Thyroid gland (tissue), 4 donors: ENCODE results near the gene UBAC1. TPM values are rescaled to one million over a fixed set of nuclear protein-coding genes. Genes with fewer than 3 reads are reported as not detected.

Experiments
- DNase-seq, 2 donors: peaks; one replicate each; pipeline ENCODE4 v3.0.0-alpha.2; 2019
- H3K27ac ChIP-seq, 3 donors: fragments of 200-600 bp; sonication (generic); 1 replicate in 2 of 3; 2 replicates in 1 of 3; pipeline ENCODE4 v1.5.1; 2016 to 2019; ENCODE audit warnings: mild to moderate bottlenecking in 1 of 3, moderate library complexity in 1 of 3
- H3K27me3 ChIP-seq: fragments of 200-600 bp; sonication (generic); one replicate; pipeline ENCODE4 v1.5.1; 2019
- H3K36me3 ChIP-seq, 2 donors: fragments of 200-600 bp; sonication (generic); one replicate each; pipeline ENCODE4 v1.5.1; 2016 to 2019
- H3K4me1 ChIP-seq, 2 donors: fragments of 200-600 bp; sonication (generic); one replicate each; pipeline ENCODE4 v1.5.1; 2017 to 2019
- H3K4me3 ChIP-seq, 3 donors: fragments of 200-600 bp; sonication (generic); replicated peaks in 1 of 3; 1 replicate in 2 of 3; 2 replicates in 1 of 3; pipeline ENCODE4 v1.5.1; 2016; ENCODE audit warnings: mild to moderate bottlenecking in 1 of 3
- H3K9me3 ChIP-seq: fragments of 200-600 bp; sonication (generic); one replicate; pipeline ENCODE4 v1.5.1; 2017
- POLR2A ChIP-seq, 2 donors: fragments of 450-650 bp; IDR thresholded peaks; one replicate each; pipeline ENCODE4 v1.6.1; 2017; ENCODE audit warnings: antibody characterized with exemption in 2 of 2, mild to moderate bottlenecking in 2 of 2, moderate library complexity in 1 of 2
- WGBS, 2 donors: methylation state at CpG; one replicate each; pipeline ENCODE4 v1.1.5; 2017; 5-methylcytosine and 5-hydroxymethylcytosine counted together
- intact Hi-C: fragments of 100-400 bp; cut with DNase I; formaldehyde crosslinking; loops from one replicate; pipeline ENCODE4 v1.15.1; 2023
- total RNA-seq, 4 donors: library from RNA; depleted of rRNA; stranded (reverse); fragments of >200 nt; gene quantifications; one replicate each; pipeline ENCODE4 v1.2.3, GENCODE V29; 2016
- TF ChIP-seq, protein P1 (sequence below), 6 experiments: fragments of 200-600 bp in 3 of 6; fragments of 450-650 bp in 3 of 6; sonication (generic) in 3 of 6; IDR thresholded peaks; one replicate each; pipeline ENCODE4 v1.5.1; 2016 to 2019; ENCODE audit warnings: antibody characterized with exemption in 6 of 6, mild to moderate bottlenecking in 2 of 6, inconsistent platforms in 1 of 6, moderate library complexity in 1 of 6

The UBAC1 gene
- total RNA-seq, 4 donors from 2014 or later = 37.9 to 56.2 (median 44.2) TPM

DNA sequence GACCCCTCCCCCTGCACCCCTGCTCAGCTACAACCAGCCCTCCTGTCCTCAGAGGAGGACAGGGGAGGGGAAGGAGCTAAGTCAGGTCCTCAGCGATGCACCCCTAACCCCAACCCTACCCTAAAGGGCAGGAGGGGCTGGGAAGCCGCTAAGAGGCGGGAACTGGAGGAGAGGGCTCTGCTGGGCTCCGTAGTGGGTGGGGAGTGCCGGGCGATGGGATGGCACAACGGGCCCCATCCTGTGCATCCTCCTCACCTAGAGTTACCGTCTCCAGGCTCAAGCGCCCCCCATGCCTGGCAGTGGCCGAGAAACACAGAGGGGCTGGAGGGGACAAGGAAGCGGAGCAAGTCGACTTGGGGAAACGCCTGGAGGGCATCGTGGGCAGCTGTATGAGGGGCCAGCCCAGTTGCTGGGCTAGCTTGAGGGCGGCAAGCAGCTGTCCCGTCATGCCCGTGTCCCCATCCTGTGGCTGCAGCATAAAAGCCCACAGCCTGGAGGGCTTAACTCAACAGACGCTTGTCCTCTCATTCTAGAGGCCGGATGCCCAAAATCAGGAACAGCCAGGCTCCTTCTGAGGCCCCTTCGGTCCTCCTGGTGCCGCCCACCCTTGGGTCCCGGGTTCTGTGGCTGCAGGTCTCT lies 23.0 kb upstream of the UBAC1 start:
- no peak overlapping the region for H3K4me3 ChIP-seq
- no peaks in the 10 kb centered on the region for H3K36me3 ChIP-seq
- no peak for DNase-seq
- no peaks in the 10 kb centered on the region for H3K9me3 ChIP-seq
- intact Hi-C loops = no loop called here
- 68 to 72% methylated on average over 22 of the region's 22 CpGs for WGBS, 2 donors
- H3K27ac ChIP-seq = no peak overlapping the region
- no peaks in the 10 kb centered on the region for H3K4me1 ChIP-seq
- no peaks in the 10 kb centered on the region for H3K27me3 ChIP-seq
- TF ChIP-seq, protein P1, sequence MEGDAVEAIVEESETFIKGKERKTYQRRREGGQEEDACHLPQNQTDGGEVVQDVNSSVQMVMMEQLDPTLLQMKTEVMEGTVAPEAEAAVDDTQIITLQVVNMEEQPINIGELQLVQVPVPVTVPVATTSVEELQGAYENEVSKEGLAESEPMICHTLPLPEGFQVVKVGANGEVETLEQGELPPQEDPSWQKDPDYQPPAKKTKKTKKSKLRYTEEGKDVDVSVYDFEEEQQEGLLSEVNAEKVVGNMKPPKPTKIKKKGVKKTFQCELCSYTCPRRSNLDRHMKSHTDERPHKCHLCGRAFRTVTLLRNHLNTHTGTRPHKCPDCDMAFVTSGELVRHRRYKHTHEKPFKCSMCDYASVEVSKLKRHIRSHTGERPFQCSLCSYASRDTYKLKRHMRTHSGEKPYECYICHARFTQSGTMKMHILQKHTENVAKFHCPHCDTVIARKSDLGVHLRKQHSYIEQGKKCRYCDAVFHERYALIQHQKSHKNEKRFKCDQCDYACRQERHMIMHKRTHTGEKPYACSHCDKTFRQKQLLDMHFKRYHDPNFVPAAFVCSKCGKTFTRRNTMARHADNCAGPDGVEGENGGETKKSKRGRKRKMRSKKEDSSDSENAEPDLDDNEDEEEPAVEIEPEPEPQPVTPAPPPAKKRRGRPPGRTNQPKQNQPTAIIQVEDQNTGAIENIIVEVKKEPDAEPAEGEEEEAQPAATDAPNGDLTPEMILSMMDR (IDR thresholded peaks at IDR 0.05) = no peak
- no peak for TF ChIP-seq POLR2A (IDR thresholded peaks at IDR 0.05)

DNA sequence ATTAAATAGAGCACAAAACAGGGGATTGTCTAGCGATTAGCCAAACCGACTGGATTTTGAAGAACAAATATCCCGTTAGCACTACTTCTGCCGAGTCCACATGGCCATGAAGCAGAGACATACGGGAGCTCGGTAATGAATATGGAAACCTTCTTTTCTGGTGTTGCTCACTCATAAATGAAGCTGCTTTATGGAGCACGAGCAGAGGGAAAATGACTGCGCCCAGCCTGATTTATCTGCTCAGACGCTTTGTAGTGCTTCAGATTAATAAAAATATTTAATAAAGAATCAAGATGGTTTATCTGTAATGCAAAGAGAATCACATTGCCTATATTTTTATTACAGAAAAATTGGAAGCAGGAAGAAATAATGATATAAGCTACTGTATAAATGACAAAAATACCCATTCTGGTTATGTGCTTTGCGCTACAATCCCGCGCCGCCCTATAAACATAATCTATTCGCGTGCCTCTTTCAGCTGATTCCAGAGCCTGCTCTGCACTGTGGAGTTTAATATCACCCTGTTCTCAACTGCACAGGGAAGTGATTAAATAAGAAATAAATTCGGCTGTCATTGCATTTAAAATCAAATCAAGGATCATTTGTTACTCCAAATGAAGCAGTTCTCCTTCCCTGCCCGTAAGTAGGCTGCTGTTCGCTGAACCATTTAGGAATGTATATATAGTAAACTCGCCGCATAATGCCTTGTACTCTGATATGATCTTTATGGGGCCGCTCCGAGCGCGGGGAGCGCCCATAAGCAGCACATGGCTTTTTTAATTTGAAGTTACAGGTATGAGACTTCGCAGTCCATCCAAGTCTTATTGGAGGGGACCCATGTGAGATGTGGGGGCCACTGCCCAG lies 22.3 kb upstream of the UBAC1 start:
- Histone ChIP-seq H3K4me1 (no peaks in the 10 kb centered on the region), H3K9me3 (no peaks in the 10 kb centered on the region), H3K36me3 (no peaks in the 10 kb centered on the region), H3K27ac (no peak overlapping the region), H3K4me3 (no peak overlapping the region), H3K27me3 (no peaks in the 10 kb centered on the region)
- 62 to 72% methylated on average over 26 of the region's 26 CpGs for WGBS, 2 donors
- DNase-seq = no peak
- intact Hi-C loops = no loop called here
- no peak for TF ChIP-seq POLR2A (IDR thresholded peaks at IDR 0.05)
- TF ChIP-seq, protein P1 (IDR thresholded peaks at IDR 0.05) = no peak

DNA sequence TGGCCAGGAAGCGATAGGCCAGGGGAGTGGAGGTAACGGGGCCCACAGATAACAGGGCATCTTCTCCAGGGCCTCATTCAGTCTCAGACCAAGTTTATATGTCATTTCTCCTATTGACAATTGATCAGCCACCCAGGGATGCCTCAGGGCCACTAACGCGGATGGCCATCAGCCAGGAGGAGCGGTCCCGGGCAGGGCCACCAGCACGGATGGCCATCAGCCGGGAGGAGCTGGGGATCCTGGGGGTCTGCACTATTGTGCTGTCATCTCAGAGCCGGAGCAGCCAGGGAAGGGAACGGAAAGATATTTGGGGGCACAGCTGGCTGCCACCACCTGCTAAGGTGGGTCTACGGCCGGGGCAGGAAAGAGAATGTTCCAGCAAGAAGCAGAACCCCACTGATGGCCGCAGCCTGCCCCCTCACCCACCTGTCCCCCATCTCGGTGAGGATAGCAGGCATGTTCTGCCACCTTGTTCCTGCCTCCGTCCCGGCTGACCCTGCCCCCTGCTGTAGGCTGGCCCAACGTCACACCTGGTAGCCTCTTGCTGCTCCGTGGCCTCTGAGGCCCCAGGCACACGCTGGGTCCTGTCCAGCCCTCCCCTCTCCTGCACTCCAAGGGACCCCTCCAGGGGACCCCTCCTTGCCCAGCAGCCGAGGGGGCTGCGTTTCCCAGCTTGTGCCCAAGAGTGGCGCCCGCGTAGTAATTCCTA lies 21.5 kb upstream of the UBAC1 start:
- Histone ChIP-seq H3K4me3 (no peak overlapping the region), H3K36me3 (no peaks in the 10 kb centered on the region), H3K9me3 (no peaks in the 10 kb centered on the region), H3K27ac (no peak overlapping the region), H3K27me3 (no peaks in the 10 kb centered on the region), H3K4me1 (no peaks in the 10 kb centered on the region)
- no peak for TF ChIP-seq POLR2A (IDR thresholded peaks at IDR 0.05)
- TF ChIP-seq, protein P1 (IDR thresholded peaks at IDR 0.05) = no peak
- no peak for DNase-seq
- intact Hi-C loops = no loop called here
- 83% methylated on average over 18 to 19 of the region's 24 CpGs for WGBS, 2 donors

DNA sequence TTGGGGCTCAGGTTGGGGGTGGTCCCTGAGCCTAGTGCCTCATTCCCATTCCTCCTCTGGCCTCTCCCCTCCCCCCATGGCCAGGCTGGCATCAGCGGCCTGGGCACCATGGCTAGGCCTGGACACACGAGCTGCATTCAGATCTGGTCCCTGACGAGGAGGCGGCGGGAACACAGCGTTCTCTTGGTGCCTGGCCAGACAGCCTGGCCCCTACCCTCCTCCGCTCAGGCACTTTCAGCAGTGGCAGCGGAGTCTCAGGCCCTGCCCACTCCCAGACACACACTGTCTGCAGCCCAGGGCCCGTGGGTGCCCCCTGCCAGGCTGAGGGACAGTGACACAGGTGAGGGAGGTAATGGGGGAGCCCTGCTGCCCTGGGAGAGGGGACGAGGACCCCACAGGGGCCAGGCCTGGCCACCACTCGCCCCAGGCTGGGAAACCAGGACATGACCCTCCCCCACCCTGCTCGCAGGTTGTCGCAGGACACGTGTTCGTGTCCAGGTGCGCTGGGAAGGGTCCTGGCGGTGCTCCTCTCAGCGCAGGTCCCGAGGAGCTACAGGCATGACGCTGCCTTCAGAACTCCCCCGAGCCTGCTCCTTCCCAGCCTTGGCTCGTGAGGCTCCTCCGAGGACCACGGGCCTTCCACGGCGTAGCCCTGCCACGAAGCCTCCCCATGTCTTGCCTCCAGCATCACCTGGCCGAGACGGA lies 19.9 kb upstream of the UBAC1 start:
- Histone ChIP-seq H3K27me3 (no peaks in the 10 kb centered on the region), H3K4me3 (no peak overlapping the region), H3K9me3 (no peaks in the 10 kb centered on the region), H3K27ac (no peak overlapping the region), H3K4me1 (no peaks in the 10 kb centered on the region), H3K36me3 (no peaks in the 10 kb centered on the region)
- intact Hi-C loops = no loop called here
- no peak for DNase-seq
- 89% methylated on average over 22 to 23 of the region's 29 CpGs for WGBS, 2 donors
- TF ChIP-seq POLR2A (IDR thresholded peaks at IDR 0.05) = no peak
- TF ChIP-seq, protein P1 (IDR thresholded peaks at IDR 0.05) = no peak
